ENCODE measurements around the gene ANXA10. TPM values are rescaled to one million over a fixed set of nuclear protein-coding genes. Genes with fewer than 3 reads are reported as not detected.
A peak's percentile ranks its signal among the peaks of the same experiment; 100 is the strongest.

ANXA10 gene
- polyA plus RNA-seq, 1 donor (not counting 4 experiments of a cell fraction or from before 2014, with no cell fraction given): not detected

GRCh38 chr4:168076989-168077725 lies 15.2 kb upstream of the ANXA10 start:
- Histone ChIP-seq H3K4me2 (ENCODE audit: control insufficient read depth, extremely low read depth, insufficient read depth, low read depth, low read length) (no peak overlapping the region), H2AFZ (ENCODE audit: control insufficient read depth, low read length) (no peak overlapping the region), H4K20me1 (ENCODE audit: control insufficient read depth, extremely low read depth, insufficient read depth, low read length) (no peaks in the 10 kb centered on the region), H3K27ac (ENCODE audit: control insufficient read depth, insufficient read depth, low read length) (no peak overlapping the region), H3K79me2 (ENCODE audit: control insufficient read depth, insufficient read depth, low read length) (no peaks in the 10 kb centered on the region), H3K9me3 (ENCODE audit: control insufficient read depth, low read depth, low read length) (no peaks in the 10 kb centered on the region), H3K4me1 (ENCODE audit: control insufficient read depth, extremely low read depth, insufficient read depth, low read length) (no peaks in the 10 kb centered on the region), H3K4me3 (ENCODE audit: control insufficient read depth in 2 of 3, extremely low read depth in 1 of 3, insufficient read depth in 2 of 3, low read depth in 1 of 3, low read length in 3 of 3) (no peak overlapping the region), H3K36me3 (ENCODE audit: control insufficient read depth in 2 of 2, extremely low read depth in 1 of 2, insufficient read depth in 2 of 2, low read length in 2 of 2) (no peaks in the 10 kb centered on the region), H3K9ac (ENCODE audit: control insufficient read depth, extremely low read depth, insufficient read depth, low read length) (no peak overlapping the region), H3K9me1 (ENCODE audit: control insufficient read depth, extremely low read depth, insufficient read depth, low read length) (no peaks in the 10 kb centered on the region), H3K27me3 (ENCODE audit: control insufficient read depth, extremely low read depth, insufficient read depth, low read length) (no peaks in the 10 kb centered on the region)
- FAIRE-seq (peak; percentile 98), DNase-seq (ENCODE audit: low read depth, low spot score) (no peak)
- TF ChIP-seq CTCF (optimal IDR thresholded peaks at IDR 0.05 in 1 of 3, IDR thresholded peaks at IDR 0.05 in 1 of 3, conservative IDR thresholded peaks at IDR 0.05 in 1 of 3; ENCODE audit: extremely low read depth in 1 of 3, insufficient read depth in 2 of 3, low read length in 3 of 3): peak; percentile 83 to 90 (median 89)
- no peak for TF ChIP-seq EZH2 (IDR thresholded peaks at IDR 0.05; ENCODE audit: low read length)
- dilution Hi-C loops (cut with MboI; ENCODE audit: extremely low pct_ligation_motif_present, low sequenced_read_pairs): no loop called here

GRCh38 chr4:168077726-168078239 lies 14.6 kb upstream of the ANXA10 start:
- Histone ChIP-seq H3K27me3 (ENCODE audit: control insufficient read depth, extremely low read depth, insufficient read depth, low read length) (no peaks in the 10 kb centered on the region), H3K79me2 (ENCODE audit: control insufficient read depth, insufficient read depth, low read length) (no peaks in the 10 kb centered on the region), H4K20me1 (ENCODE audit: control insufficient read depth, extremely low read depth, insufficient read depth, low read length) (no peaks in the 10 kb centered on the region), H3K27ac (ENCODE audit: control insufficient read depth, insufficient read depth, low read length) (no peak overlapping the region), H2AFZ (ENCODE audit: control insufficient read depth, low read length) (no peak overlapping the region), H3K9me3 (ENCODE audit: control insufficient read depth, low read depth, low read length) (no peaks in the 10 kb centered on the region), H3K9me1 (ENCODE audit: control insufficient read depth, extremely low read depth, insufficient read depth, low read length) (no peaks in the 10 kb centered on the region), H3K4me3 (ENCODE audit: control insufficient read depth in 2 of 3, extremely low read depth in 1 of 3, insufficient read depth in 2 of 3, low read depth in 1 of 3, low read length in 3 of 3) (no peak overlapping the region), H3K36me3 (ENCODE audit: control insufficient read depth in 2 of 2, extremely low read depth in 1 of 2, insufficient read depth in 2 of 2, low read length in 2 of 2) (no peaks in the 10 kb centered on the region), H3K9ac (ENCODE audit: control insufficient read depth, extremely low read depth, insufficient read depth, low read length) (no peak overlapping the region), H3K4me1 (ENCODE audit: control insufficient read depth, extremely low read depth, insufficient read depth, low read length) (no peaks in the 10 kb centered on the region), H3K4me2 (ENCODE audit: control insufficient read depth, extremely low read depth, insufficient read depth, low read depth, low read length) (no peak overlapping the region)
- FAIRE-seq (no peak), DNase-seq (ENCODE audit: low read depth, low spot score) (no peak)
- dilution Hi-C loops (cut with MboI; ENCODE audit: extremely low pct_ligation_motif_present, low sequenced_read_pairs): no loop called here
- TF ChIP-seq EZH2 (IDR thresholded peaks at IDR 0.05; ENCODE audit: low read length) (no peak), CTCF (optimal IDR thresholded peaks at IDR 0.05 in 1 of 3, IDR thresholded peaks at IDR 0.05 in 1 of 3, conservative IDR thresholded peaks at IDR 0.05 in 1 of 3; ENCODE audit: extremely low read depth in 1 of 3, insufficient read depth in 2 of 3, low read length in 3 of 3) (no peak)
